ENCODE results near the gene CYP46A1.
"Not testable (repeated sequence)": the region's sequence is repeated elsewhere in the genome, so short reads cannot be mapped to it uniquely, and the experiment has no call there.

CYP46A1 gene

GRCh38 chr14:99683619-99684409 lies at the start of gene CYP46A1:
CYP46A1 (plus strand) TSS chr14:99684298; CDS start chr14:99684418, 120 bp downstream.
- peak; percentile 96 to 99 for DNase-seq

GRCh38 chr14:99634443-99634842 lies 49.7 kb upstream of the CYP46A1 start:
- DNase-seq: no peak

GRCh38 chr14:99635116-99635515 lies 49.0 kb upstream of the CYP46A1 start:
- DNase-seq: no peak

GRCh38 chr14:99636487-99636886 lies 47.6 kb upstream of the CYP46A1 start:
- no peak for DNase-seq

- DNase-seq: no peak
These were observed 46.5 kb upstream of the CYP46A1 start for GRCh38 chr14:99637624-99638023.

- DNase-seq: not testable (repeated sequence)
These were observed 41.3 kb upstream of the CYP46A1 start for GRCh38 chr14:99642771-99643170.

- no peak for DNase-seq
These were observed 40.8 kb upstream of the CYP46A1 start for GRCh38 chr14:99643343-99643742.

- DNase-seq: no peak
These were observed 40.0 kb upstream of the CYP46A1 start for GRCh38 chr14:99644035-99644587.

- no peak for DNase-seq
These were observed 39.2 kb upstream of the CYP46A1 start, which contains the start of gene HHIPL1 for GRCh38 chr14:99644723-99645544. HHIPL1 (plus strand) TSS chr14:99645129; CDS start chr14:99645208, 79 bp downstream.

- no peak for DNase-seq
These were observed 38.3 kb upstream of the CYP46A1 start for GRCh38 chr14:99645545-99646505.

- DNase-seq: no peak
These were observed 36.7 kb upstream of the CYP46A1 start for GRCh38 chr14:99647411-99647810.

GRCh38 chr14:99648027-99648784 lies 35.9 kb upstream of the CYP46A1 start:
- no peak for DNase-seq

GRCh38 chr14:99649219-99649618 lies 34.9 kb upstream of the CYP46A1 start:
- no peak for DNase-seq

GRCh38 chr14:99649643-99650042 lies 34.5 kb upstream of the CYP46A1 start:
- DNase-seq: no peak

- DNase-seq: no peak
These were observed 33.9 kb upstream of the CYP46A1 start for GRCh38 chr14:99650189-99650588.

- DNase-seq: no peak
These were observed 31.9 kb upstream of the CYP46A1 start for GRCh38 chr14:99651953-99652746.

- DNase-seq: no peak
These were observed 29.7 kb upstream of the CYP46A1 start for GRCh38 chr14:99654235-99654985.

- DNase-seq: no peak
These were observed 28.6 kb upstream of the CYP46A1 start for GRCh38 chr14:99655521-99655920.

GRCh38 chr14:99656171-99656570 lies 27.9 kb upstream of the CYP46A1 start:
- DNase-seq: no peak

GRCh38 chr14:99657645-99658155 lies 26.4 kb upstream of the CYP46A1 start:
- DNase-seq: no peak

Data from NCI-H187 (cell line).